Large intestine (tissue), 3 donors: Measurements from ENCODE around the gene PDGFA. TPM values are rescaled to one million over a fixed set of nuclear protein-coding genes. Genes with fewer than 3 reads are reported as not detected.

Experiments
- DNase-seq, 2 donors: peaks; one replicate each; pipeline versions ENCODE4 v3.0.0 to v3.0.0-alpha.2; 2013
- H3K27ac ChIP-seq: one replicate; pipeline ENCODE4 v1.5.1; 2013; ENCODE audit warnings: low read length
- H3K27me3 ChIP-seq: 2 replicates; pipeline ENCODE4 v1.6.1; 2013; ENCODE audit warnings: low read length; ENCODE audit not compliant: control insufficient read depth, insufficient read depth
- H3K36me3 ChIP-seq: 2 replicates; pipeline ENCODE4 v1.6.1; 2013; ENCODE audit warnings: low read length; ENCODE audit not compliant: control insufficient read depth, insufficient read depth
- H3K4me1 ChIP-seq: one replicate; pipeline ENCODE4 v1.6.1; 2013; ENCODE audit warnings: low read length; ENCODE audit not compliant: control insufficient read depth, insufficient read depth
- H3K4me3 ChIP-seq: one replicate; pipeline ENCODE4 v1.5.1; 2013; ENCODE audit warnings: low read length
- H3K9me3 ChIP-seq: one replicate; pipeline ENCODE4 v1.6.1; 2013; ENCODE audit warnings: mild to moderate bottlenecking, low read depth, low read length, moderate library complexity; ENCODE audit not compliant: control insufficient read depth
- WGBS: methylation state at CpG from one replicate; pipeline ENCODE4 v1.1.5; 2013; ENCODE audit warnings: low lambda C conversion rate; ENCODE audit not compliant: insufficient coverage; 5-methylcytosine and 5-hydroxymethylcytosine counted together
- polyA plus RNA-seq: library from polyadenylated mRNA; unstranded; fragments of 120-200 nt; gene quantifications from one replicate; pipeline ENCODE4 v1.2.1, GENCODE V29; 2013

The PDGFA gene
- polyA plus RNA-seq, 1 donor: 104 TPM

GRCh38 chr7:503575-504111 lies 16.0 kb downstream of the PDGFA start:
- H3K4me1 ChIP-seq: peaks cover 74% of the 10 kb centered on the region
- peak; percentile 98 to 100 for DNase-seq
- H3K4me3 ChIP-seq: no peak overlapping the region
- H3K36me3 ChIP-seq: peaks cover 69% of the 10 kb centered on the region
- H3K27ac ChIP-seq: peak overlapping the region; percentile 99
- H3K27me3 ChIP-seq: no peaks in the 10 kb centered on the region
- no CpG with 5 or more reads among the region's 20 CpGs for WGBS
- H3K9me3 ChIP-seq: peaks cover 6% of the 10 kb centered on the region

GRCh38 chr7:502296-502695 lies 17.4 kb downstream of the PDGFA start:
- peaks cover 71% of the 10 kb centered on the region for H3K36me3 ChIP-seq
- H3K27me3 ChIP-seq: no peaks in the 10 kb centered on the region
- peaks cover 62% of the 10 kb centered on the region for H3K4me1 ChIP-seq
- H3K4me3 ChIP-seq: no peak overlapping the region
- peak overlapping the region; percentile 99 for H3K27ac ChIP-seq
- no peak for DNase-seq
- no CpG with 5 or more reads among the region's 13 CpGs for WGBS
- H3K9me3 ChIP-seq: peaks cover 6% of the 10 kb centered on the region

DNA sequence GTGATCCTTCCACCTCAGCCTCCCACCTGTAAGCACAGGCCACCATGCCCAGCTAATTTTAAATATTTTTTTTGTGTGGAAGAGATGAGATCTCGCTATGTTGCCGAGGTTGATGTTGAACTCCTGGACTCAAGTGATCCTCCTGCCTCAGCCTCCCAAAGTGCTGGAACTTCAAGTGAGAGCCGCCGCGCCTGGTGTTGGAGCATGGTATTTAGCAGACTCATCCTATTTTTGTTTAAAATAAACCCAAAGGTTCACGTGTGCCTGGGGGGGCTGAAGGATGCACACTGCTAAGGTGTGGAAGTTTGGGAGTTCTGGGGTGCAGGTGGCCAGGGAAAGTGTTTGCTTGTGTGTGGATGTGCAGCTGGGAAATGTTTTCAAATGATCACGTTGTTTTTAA lies 18.1 kb downstream of the PDGFA start:
- Histone ChIP-seq H3K27ac (peak overlapping the region; percentile 99), H3K36me3 (peaks cover 71% of the 10 kb centered on the region), H3K27me3 (no peaks in the 10 kb centered on the region), H3K4me1 (peaks cover 55% of the 10 kb centered on the region), H3K4me3 (no peak overlapping the region), H3K9me3 (peaks cover 6% of the 10 kb centered on the region)
- no CpG with 5 or more reads among the region's 7 CpGs for WGBS
- DNase-seq: no peak

DNA sequence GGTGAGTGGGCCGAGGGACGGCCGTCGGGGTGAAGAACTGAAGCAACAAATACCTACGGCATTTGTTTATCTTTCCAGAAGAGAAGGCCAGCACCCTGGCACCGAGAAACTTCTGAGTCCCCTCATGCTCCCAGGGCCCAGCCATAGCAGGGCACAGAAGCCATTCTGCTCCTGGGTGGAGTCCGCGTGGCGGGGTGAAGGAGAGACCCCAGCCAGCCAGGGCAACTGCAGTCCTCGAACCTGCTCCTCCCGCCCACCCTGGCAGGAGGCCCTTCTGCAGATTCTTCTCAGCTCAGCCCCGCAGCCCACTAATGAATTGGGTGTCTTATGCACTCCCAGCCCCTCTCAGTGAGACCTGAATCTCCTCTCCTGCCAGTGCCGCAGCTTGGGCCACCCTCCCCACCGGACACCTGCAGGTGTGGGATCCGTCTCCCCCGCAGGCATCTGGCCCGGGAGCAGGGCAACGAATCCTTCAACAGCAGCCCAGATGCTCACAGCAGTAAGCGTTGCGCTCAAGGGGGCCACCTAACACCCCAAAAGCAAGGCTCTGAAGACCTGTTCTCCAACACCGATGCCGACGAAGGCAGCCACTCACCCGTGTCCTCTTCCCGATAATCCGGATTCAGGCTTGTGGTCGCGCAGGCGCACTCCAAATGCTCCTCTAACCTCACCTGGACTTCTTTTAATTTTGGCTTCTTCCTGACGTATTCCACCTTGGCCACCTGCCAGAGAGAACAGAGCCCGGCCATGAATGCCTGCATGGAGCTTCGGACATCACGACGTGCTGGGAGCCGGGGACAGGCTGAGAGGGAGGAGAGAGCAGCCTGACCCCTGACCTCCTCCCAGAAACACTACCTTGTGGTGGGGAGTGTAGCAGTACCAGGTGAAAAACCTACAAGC lies 18.9 kb downstream of the PDGFA start:
- H3K27ac ChIP-seq: peak overlapping the region; percentile 99
- H3K4me1 ChIP-seq: peaks cover 55% of the 10 kb centered on the region
- 88% methylated on average over 5 of the region's 35 CpGs for WGBS
- DNase-seq: no peak
- H3K4me3 ChIP-seq: no peak overlapping the region
- peaks cover 6% of the 10 kb centered on the region for H3K9me3 ChIP-seq
- H3K36me3 ChIP-seq: peaks cover 73% of the 10 kb centered on the region
- H3K27me3 ChIP-seq: no peaks in the 10 kb centered on the region

DNA sequence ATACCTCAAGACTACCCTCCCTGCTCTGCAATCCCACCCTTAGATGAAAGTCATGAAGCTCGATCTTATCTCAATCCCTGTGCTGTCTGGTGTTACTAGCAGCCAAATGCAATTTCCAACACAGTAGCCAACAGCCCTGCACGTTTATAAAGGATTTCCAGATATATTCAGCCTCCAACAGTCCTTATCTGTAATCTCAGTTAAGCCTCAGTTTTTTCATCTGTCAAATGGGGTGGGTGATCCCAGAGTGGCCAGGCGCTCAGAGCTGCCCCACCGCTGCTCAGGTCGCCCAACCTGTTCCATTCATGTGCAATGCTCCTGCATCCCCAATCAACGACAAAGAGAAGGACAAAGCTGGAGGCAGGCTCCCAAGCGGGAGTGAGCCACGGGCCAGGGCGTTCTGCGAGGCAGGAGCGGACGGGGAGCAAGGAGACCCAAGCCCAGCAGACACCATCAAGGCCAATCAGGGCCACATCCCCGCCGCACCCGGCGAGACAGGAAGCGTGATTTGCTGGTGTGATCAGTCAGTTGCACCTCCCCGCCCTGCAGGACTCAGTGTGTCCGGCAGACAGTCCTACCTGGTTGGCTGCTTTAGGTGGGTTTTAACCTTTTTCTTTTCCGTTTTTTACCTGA lies 19.7 kb downstream of the PDGFA start:
- no peaks in the 10 kb centered on the region for H3K27me3 ChIP-seq
- H3K36me3 ChIP-seq: peaks cover 71% of the 10 kb centered on the region
- peaks cover 6% of the 10 kb centered on the region for H3K9me3 ChIP-seq
- 100% methylated on average over 1 of the region's 20 CpGs for WGBS
- H3K27ac ChIP-seq: no peak overlapping the region
- H3K4me1 ChIP-seq: peaks cover 55% of the 10 kb centered on the region
- no peak overlapping the region for H3K4me3 ChIP-seq
- no peak for DNase-seq

DNA sequence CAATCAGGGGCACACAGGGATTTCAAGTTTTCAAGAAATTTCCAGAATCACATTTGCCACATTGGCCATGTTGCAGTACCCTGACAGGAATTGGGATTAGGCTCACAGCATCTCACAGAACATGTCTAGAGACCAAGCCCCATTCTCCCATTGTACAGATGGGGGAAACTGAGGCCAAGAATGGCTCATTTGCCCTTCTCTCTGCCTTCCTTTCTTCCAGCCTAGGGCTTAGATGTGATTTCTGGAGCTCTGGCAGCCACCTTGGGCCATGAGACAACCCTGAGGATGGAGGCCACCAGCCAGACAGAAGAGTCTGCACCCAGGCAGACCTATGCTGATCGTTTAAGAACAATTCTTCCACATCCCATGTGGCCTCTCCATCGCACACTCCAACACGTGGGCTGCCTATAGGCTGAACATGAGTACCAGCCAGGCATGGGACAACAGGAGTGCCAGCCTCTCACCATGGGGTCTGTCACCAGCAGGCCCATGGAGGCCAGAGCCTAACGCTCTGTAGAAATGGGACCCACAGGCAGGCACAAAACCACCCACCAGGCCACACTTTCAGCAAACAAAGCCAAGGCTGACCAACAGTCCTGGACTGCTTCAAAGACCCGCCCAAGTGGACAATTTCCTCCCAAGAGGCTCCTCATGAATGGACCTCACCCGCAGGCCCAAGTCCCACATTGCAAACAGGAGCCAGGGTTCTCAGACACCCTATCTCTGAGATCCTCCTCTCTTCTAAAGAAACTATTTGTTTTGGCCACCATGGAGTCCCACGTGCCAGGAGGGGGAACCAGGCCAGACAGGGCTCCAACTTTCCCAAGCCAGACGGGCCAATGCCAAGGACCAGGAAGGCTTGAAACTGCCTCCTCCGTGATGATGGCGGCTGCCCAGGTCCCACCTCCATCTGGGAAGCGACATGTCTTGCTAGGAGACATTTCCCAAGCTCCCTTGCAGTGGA lies 20.7 kb downstream of the PDGFA start:
- no peaks in the 10 kb centered on the region for H3K27me3 ChIP-seq
- peaks cover 47% of the 10 kb centered on the region for H3K4me1 ChIP-seq
- DNase-seq: no peak
- H3K36me3 ChIP-seq: peaks cover 68% of the 10 kb centered on the region
- no CpG with 5 or more reads among the region's 11 CpGs for WGBS
- peaks cover 9% of the 10 kb centered on the region for H3K9me3 ChIP-seq
- no peak overlapping the region for H3K4me3 ChIP-seq
- no peak overlapping the region for H3K27ac ChIP-seq

DNA sequence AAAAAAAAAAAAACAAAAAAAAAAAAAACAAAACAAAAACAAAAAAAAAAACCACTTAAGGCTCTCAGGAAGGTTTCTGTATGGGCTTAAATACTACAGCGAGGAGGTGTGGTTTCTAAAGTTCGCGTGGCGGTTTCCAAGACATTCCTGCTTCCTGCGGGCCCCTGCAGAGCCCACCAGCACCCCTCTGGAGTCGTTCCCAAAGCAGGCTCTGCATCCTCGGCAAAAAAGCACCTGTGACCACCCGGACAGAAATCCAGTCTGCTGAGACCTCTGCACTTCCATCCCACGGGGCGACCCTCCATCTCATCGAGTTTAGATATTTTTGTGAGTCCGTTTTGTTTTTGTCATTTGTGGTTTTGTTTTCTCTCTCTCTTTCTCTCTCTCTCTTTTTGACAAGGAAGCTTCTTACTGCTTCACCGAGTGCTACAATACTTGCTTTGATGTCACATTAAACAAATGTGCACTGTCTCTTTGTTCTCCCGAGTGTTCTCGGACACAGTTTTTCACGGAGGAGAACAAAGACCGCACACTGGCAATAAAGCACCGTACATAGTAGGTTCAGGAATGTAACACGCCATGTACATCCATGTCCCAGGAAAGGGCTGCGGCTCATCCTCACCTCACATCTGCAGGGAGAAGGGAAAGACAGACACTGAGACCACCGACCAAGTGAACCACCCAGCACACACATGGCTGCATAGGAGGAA lies 21.5 kb downstream of the PDGFA start:
- Histone ChIP-seq H3K9me3 (peaks cover 14% of the 10 kb centered on the region), H3K36me3 (peaks cover 65% of the 10 kb centered on the region), H3K4me3 (no peak overlapping the region), H3K4me1 (peaks cover 40% of the 10 kb centered on the region), H3K27me3 (no peaks in the 10 kb centered on the region), H3K27ac (no peak overlapping the region)
- 83% methylated on average over 4 of the region's 21 CpGs for WGBS
- no peak for DNase-seq

GRCh38 chr7:497346-497745 lies 22.3 kb downstream of the PDGFA start:
- Histone ChIP-seq H3K9me3 (peaks cover 14% of the 10 kb centered on the region), H3K27ac (no peak overlapping the region), H3K36me3 (peaks cover 65% of the 10 kb centered on the region), H3K4me1 (peaks cover 33% of the 10 kb centered on the region), H3K27me3 (no peaks in the 10 kb centered on the region), H3K4me3 (no peak overlapping the region)
- WGBS: no CpG with 5 or more reads among the region's 13 CpGs
- no peak for DNase-seq

DNA sequence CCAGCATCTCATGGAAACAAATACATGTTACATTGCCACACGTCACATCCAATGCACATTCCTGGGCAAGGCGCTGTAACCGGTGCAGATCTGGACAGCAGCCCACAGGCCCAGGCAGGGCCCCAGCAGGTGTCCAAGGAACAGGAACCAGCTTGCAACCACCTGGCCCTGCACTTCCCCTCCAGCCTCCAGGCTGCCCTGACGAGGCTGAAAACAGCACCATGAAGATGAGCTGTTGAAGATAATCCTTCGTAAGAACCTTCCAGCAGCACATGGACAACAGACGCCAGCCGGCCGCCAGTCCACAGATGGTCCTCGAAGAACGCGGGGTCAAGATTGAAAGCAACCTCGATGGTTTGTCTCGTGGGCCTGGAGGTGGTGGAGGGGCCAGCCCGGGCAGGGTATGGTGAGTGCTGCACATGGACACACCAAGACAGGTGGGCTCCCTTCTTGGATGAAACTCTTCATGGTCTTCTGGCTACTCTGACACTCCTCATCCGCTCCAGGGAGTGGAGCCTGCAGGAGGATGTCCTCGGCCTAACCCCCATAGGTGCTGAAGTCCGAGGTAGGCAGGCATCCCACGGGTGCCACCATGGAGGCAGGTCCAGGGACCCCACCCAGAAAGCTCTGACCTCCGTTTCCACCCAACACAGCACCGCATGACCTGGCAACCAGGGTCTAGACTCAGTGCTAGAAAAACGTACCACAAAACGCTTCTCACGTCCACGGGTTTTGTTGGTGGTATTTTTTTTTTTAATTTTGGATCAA lies 22.9 kb downstream of the PDGFA start:
- no CpG with 5 or more reads among the region's 24 CpGs for WGBS
- Histone ChIP-seq H3K27ac (peak overlapping the region; percentile 34), H3K4me1 (peaks cover 26% of the 10 kb centered on the region), H3K4me3 (no peak overlapping the region), H3K27me3 (no peaks in the 10 kb centered on the region), H3K36me3 (peaks cover 60% of the 10 kb centered on the region), H3K9me3 (peaks cover 14% of the 10 kb centered on the region)
- no peak for DNase-seq
